Putamen (tissue), 1 donor: ENCODE data around the gene PRPF6.

Source experiments
- DNase-seq: peaks from one replicate; pipeline ENCODE4 v3.0.0-alpha.2; 2016; ENCODE audit warnings: low spot score

PRPF6 gene

DNA sequence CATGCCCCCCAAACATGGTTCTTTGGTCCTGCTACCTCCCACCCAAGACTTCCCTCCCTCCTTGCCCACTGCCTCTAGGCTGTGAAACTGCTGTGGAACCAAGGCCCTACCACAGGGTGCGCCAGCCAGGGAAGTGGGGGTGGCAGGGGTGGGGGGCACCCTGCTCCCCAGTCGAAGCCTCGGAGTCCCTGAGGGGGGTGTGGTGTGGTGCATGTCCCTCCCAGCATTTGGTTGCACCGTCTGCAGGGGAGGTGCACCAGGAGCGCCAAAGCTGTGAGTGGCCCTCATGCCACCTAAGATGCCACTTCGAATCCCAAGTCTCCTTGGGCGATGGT lies 96.6 kb downstream of the PRPF6 start:
- no peak for DNase-seq

DNA sequence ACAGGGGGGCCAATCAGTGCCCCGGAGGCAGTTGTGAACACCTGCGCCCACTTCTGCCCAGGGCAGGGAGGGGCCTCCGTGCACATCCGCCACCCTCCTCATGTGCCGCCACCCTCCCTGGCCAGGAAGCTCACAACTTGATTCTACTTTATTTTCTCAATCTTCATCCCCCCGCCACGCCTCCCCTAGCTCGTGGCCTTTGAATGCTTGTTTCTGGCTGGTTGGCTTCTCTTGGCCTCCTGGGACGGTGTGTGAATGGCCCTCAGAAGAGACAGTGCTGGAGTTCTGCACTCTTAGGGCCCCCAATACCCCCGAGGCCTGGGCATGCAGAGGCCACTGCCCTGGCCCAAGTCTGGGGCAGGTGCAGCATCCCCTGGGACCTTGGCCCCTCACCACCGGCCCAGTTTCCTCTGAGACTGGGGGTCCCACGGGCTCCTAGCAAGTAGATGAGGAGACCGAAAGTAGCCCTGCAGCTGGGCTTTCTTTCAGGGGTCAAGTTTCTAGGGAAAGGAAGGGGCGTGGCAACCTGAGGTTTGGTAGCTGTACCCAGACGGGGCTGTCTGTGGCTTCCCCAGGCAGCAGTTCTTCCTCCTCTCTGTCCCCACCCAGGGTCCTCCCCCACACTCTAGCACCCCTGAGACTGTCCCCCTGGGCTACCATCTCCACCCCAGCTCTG lies 97.1 kb downstream of the PRPF6 start:
- no peak for DNase-seq

- DNase-seq, result no peak
Measured at GRCh38 chr20:64078934-64079272, 98.0 kb downstream of the PRPF6 start.

DNA sequence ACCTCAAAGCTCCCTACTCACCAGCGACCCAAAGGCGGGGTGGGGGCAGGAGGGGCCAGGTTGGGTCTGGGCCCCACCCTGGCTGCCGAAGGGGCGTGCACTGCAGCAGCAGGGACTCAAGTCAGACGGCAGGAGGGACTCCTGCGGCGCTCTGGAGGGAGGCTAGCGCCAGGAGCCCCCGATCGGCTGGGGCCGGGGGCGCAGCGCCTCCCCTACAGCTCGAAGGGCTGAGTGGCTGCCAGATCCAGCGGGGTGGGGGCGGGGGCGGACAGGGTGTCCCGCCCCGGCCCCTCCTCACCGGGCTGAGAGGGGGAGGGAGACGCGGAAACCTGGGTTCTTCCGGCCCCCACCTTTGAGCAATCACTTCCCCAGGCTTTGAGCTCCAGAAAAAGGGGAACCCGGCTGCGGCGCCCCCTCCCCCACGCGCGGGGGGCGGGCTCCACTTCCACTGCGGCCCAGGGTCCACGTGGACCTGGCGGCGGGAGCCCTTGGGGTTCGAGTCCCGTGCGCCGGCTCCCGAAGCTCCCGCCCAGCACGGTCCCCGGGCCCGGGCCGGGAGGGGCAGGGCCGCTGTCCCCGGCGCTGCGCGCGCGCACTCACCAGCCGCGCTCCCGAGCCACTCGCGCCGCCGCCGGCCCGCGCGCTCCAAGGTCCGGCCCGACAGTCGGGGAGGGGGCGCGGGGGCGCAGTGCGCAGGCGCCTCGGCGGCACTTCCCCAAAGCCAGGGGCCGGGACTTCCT lies 98.5 kb downstream of the PRPF6 start, which contains the start of gene RGS19:
Gene RGS19, minus strand, starts transcription at position 246 of the 740 bp plus-strand sequence. CDS start 2,632 bp downstream, outside the sequence.
- DNase-seq, result no peak

GRCh38 chr20:64080013-64080812 lies 99.3 kb downstream of the PRPF6 start, which contains the start of gene OPRL1:
TSS of gene OPRL1 (plus strand) at chr20:64080082. CDS start at chr20:64092721, 12,639 bp downstream.
- no peak for DNase-seq

GRCh38 chr20:64080813-64081623 lies 100.1 kb downstream of the PRPF6 start:
- no peak for DNase-seq

GRCh38 chr20:64081624-64081964 lies 100.7 kb downstream of the PRPF6 start:
- DNase-seq, result no peak

DNA sequence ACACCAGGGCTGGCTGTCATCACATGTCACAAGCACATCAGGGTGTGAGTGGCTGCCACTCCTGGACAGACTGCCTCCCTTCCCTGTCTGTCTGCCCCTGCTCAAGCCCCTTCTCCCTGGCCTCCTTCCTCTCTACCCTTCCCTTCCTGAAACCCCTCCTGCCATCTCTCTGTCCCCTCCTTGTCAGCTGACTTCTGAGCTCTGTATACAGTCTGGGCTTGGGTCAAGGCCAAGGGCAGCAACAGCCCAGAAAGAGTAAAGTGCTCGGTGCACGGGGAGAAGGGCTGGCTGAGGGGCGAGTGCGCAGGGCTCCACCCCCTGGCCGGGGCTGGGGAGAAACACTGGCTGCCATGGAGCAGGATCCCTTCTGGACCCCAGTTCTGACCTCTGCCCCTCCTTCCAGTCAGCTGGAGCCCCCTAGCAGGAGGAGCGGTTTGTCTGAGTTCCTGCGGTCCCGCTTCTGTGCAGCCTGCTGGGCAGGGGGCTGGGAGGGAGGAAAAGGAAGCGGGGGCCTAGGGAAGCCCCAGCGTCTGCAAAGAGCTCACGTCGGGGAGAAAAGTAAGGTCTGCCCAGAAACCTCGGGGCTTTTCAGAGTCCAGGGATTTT lies 101.3 kb downstream of the PRPF6 start:
- no peak for DNase-seq
